HG03439 (cell line): Measurements from ENCODE around the gene PARP6.
"Not testable (repeated sequence)": the region's sequence is repeated elsewhere in the genome, so short reads cannot be mapped to it uniquely, and the experiment has no call there.

Source experiments
- ATAC-seq: cut with Tn5 transposase; IDR thresholded peaks from one replicate; pipeline ENCODE4 v1.9.1; 2021; ENCODE audit warnings: mild to moderate bottlenecking, moderate library complexity; ENCODE audit not compliant: unreplicated experiment

PARP6 gene

DNA sequence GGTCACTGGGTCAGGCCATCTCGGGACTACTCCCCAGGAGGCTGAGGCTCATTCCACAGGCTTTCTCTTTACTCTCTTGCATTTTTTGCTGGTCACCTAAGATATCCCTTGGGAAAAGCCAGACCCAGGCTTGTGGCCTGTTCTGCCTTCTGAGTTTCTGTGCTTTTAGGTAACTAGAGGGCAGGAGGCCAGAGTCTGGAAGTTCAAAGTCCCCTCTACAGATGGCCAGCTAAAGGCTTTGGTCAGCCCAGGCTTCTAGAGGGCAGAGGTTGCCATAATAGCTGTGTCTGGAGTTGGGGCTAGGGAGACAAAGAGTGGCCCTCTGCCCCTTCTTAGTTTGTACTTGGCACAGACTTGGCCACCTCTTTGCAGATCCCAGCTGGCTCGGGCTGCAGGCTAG, 8.4 kb upstream of the PARP6 start:
- no peak for ATAC-seq

DNA sequence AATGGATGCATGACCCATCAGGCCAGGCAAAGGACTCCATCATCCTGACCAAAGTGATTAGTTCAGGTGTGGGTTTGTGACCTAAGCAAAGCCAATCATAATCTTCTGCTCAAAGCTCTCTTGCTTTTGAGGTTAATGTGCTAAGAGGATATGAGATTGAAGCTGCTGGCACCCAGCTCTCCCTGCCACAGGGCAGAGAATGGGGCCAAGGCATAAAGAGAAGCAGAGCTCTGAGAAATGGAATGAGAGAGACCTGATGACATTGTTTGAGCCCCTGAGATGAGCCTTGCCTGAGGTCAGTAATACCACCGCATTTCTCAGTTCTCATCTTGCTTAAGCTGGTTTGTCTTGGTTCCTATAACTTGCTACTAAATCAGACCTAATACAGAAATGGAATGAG, 6.4 kb upstream of the PARP6 start:
- ATAC-seq = no peak

DNA sequence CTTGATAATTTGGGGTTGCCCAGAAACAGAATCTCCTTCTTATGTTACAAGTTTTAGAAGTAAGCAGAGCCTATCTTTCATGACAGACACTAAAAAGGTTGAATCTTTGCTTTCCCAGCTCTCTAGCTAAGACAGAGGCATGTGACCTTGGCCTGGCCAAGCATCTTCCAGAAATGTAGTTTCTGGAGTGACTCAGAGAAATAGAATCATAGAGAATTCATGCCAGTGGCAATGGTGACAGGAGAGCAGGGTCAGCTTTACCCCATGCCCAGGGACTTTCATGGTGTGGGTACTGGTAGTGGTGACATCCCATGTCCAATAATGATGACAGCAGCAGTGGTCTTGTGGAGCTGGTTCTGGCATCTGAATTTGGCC, 4.0 kb upstream of the PARP6 start:
- no peak for ATAC-seq

DNA sequence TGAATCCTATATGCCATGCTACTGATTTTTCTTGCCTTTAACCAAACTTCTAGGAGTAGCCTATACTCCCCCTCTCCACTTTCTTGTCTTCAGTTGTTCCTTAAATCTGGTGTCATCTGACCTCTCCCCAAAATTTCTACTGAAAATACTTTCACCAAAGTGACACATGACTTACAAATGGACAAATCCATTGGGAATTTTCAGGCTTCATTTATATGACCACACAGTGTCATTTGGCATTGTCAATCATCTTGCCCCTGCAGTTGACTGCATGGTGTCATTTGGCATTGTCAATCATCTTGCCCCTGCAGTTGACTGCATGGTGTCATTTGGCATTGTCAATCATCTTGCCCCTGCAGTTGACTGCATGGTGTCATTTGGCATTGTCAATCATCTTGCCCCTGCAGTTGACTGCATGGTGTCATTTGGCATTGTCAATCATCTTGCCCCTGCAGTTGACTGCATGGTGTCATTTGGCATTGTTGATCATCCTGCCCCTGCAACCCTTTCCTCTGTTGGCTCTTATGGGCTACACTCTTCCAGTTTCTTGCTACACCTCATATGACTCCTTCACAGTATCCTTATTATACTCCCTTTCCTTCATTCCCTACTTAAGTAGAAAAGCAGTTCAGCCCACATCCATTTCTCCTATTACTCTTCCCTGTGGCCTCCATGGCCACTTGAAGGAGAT, 3.4 kb upstream of the PARP6 start:
- ATAC-seq = not testable (repeated sequence)

DNA sequence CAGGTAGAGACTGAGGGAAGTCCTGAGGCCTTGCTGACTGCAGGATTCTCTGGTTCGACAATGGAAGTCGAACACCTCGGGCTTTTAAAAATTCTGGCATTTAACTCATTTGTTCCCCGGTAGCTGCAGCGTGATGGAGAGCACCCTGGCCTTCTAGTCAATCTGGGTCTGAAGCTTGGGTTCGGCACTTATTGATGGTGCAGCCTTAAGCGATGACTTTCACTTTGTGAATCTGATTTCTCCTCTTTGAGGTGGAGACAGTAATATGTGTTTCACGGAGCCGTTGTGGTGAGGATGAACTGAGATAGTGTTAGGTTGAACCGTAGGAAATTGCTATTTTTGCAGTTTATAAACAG, 621 bp upstream of the PARP6 start:
- ATAC-seq = no peak

DNA sequence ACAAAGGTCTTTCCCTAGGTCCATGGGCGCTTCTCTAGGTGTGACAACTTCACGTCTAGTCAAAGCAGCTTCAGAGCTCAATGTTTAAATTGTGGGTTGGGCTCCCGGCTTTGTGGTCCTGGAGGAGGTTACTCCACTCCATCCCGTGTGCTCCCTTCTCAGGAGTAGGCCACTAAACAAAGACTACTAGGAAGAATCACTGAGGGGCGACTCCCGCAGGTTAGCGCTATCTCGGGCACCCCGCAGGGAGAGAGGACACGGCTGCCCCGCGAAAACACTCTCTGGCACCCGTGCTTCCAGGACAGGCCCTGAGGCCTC, 500 bp downstream of the PARP6 start:
- ATAC-seq = no peak

DNA sequence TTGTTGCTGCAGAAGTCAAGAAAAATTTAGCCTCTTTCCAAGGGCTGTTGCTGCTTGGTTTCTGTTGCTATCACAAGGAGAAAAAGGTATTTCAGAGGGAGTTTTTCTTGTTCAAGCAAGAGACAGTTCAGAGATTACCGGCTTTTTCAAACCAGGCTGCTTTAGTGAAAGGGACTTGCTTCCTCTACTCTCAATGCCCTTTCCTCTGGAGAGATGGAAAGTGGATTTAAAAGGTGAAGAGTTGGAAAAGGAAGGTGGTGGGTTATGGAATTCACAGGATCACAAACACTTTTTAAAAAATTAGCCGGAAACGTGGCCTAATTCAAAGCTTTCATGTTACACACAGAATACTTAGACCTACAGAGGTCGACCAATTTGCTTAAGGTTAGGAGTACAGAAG, 1.1 kb downstream of the PARP6 start:
- no peak for ATAC-seq

DNA sequence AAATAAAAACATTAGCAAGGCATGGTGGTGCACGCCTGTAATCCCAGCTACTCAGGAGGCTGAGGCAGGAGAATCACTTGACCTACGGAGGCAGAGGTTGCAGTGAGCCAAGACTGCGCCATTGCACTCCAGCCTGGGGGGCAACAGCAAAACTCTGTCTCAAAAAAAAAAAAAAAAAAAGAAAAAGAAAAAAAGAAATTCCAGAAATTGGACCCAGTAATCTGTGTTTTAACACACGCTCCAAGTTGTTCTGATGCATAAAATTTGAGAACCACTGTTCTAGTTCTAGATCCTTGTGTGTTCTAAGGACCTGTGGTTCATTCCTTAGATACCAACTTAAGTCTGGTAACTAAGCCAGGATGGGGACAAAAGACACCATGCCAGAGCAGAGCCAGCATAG, 2.6 kb downstream of the PARP6 start:
- ATAC-seq = no peak

DNA sequence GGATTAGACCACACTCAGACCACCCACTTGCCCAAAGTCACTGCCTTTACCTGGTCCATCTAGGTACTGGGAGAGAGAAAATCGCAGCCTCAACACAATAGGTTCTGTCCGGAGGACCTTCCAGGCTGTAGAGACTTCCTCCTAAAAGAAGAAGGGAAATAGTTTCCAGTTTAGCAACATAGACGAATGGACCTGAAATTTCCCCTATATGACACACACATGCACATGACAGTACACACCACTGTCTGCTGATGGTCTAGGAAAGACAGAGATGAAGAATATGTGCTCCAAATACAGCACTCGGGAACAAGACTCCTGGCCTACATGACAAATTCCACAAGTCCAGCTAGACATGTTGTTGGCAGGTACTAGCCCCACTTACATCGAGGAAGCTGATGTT, 7.3 kb downstream of the PARP6 start:
- ATAC-seq = no peak

DNA sequence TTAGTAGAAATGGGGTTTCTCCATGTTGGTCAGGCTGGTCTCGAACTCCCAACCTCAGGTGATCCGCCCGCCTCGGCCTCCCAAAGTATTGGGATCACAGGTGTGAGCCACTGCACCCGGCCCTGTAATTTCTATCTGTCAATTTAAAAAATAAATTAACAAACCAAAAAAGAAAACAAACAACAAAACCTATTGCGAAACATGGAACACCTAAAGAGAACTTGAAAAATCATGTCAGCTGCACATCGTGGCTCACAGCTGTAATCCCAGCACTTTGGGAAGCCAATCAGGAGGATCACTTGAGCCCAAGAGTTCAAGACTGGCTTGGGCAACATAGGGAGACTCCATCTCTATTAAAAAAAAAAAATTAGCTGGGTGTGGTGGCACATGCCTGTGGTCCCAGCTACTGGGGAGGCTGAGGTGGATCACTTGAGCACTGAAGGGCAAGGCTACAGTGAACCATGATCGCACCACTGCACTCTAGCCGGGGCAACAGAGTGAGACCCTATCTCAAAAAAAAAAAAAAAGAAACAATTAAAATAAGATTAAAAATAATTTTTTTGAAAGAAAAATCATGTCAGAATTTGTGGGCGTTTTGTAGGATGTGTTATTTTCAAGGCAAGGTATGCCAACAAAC, 19.6 kb downstream of the PARP6 start:
- no peak for ATAC-seq

DNA sequence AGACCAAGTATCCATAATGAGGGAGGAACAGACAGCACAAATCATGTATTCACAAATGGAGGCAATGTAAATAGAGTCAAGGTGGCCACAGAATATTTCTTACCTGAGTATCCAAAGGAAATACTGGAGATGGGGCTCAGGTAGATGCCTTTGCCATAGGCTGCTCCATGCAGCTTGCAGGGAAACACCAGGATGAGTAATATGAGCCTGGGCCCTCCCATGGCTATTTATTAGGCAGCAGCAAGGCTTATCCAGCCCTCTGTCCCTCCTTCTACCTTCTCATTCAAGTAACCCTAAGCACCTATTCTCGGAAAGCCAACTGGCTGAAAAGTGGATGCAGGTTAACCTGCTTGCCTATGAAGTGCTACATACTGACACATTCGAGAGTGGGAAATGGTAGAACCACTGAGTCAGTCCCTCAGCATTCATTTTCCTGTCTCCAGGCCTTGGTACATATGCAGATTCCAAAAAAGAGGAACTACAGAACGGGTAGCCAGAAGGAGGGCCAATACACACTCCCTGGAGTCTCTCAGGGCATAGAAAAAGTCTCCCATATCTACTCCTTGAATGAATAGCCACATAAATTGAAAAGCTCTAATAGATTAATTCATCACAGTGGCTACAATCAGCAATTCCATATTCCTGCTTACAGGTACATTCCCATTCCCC, 23.1 kb downstream of the PARP6 start:
- ATAC-seq = no peak

DNA sequence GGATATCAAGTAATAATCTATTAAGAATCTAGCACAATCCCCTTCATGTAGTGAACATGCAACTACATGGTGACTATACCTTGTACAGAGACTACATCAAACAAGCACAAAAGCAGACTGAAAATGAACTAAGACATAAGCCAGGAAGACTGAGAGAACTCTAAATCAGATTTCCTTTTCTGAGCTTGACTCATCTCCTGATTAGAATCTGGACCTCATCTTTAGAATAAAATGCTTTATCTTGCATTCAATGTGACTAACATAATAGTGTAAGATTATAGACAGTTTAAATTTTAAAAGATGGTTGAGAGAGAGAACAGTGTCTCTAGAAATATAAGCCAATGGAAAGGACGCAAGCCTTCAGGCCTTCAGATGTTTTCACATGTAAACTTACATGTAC, 23.8 kb downstream of the PARP6 start:
- no peak for ATAC-seq

DNA sequence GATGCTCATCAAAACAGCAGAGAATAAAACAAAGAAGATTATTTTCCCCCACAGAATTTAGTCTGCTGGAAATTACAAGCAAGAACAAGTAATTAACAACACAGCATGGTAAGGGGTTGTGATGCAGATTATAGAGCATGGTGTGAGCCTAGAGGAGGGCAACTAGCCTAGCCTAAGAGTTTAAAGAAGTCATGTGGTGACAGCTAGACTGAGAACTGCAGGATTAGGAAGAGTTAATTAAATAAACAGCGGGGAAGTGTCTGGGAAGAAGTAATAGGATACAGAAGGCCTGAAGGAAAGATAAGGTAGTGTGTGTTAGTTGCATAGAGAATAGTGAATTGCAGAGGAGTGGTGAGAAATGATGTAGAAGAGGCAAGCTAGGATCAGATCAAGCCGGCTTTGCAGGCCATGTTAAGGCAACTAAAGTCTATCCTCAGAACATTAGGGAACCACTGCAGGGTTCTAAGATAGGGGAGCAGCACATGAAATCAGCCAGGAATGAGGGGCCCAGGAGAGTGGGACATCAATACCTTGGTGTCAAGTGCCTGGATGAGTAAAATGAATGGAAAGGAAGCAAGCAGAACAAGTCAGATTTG, 29.5 kb downstream of the PARP6 start:
- no peak for ATAC-seq

DNA sequence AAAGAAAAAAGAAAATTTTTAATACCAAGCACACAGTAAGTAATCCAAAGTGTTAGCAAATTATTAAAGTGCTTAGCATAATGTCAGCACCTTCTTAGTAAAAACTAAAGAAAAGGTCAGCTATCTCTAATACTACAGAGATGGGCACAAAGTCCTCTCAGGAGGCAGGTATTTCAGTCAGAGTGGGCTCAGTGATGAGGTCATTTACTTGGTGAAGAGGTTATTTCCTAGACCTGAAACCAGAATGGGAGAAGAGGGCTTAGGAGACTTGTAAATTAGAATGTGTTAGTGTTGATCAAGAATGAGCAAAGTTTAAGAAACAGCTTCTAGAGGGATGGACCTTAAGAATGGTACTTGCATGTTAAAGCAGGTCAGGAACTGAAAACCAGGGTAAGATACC, 32.7 kb downstream of the PARP6 start:
- ATAC-seq = no peak

DNA sequence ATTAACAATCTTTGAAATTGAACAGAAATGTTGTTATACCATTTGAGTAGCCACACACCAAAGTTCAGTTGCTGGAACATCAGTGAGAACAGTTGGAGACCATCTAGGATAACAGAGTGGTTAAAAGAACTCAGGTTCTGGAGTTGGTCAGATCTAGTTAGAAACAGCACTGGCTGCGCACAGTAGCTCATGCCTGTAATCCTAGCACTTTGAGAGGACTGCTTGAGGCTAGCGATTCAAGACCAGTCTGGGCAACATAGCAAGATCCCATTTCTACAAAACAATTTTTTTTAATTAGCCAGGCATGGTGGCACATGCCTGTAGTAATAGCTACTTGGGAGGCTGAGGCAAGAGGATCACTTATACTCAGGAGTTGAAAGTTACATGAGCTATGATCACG, 33.8 kb downstream of the PARP6 start:
- no peak for ATAC-seq

DNA sequence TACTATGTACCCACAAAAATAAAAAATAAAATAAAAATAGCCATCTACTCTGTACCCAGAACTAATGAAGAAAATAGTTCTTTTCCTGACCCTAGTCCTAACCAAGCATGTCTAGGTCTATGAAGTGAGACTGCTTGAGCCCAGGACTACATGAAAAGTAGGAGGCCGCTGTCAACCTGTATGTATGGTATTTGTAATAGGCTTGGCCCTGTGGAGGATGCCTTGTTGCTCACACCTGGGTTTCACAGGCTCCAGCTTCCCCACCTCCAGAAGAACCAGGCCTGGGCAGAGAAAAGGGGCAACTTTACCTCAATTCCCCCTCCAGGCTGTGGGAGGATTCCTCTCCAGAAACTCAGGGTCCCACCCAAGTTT, 34.5 kb downstream of the PARP6 start:
- no peak for ATAC-seq

DNA sequence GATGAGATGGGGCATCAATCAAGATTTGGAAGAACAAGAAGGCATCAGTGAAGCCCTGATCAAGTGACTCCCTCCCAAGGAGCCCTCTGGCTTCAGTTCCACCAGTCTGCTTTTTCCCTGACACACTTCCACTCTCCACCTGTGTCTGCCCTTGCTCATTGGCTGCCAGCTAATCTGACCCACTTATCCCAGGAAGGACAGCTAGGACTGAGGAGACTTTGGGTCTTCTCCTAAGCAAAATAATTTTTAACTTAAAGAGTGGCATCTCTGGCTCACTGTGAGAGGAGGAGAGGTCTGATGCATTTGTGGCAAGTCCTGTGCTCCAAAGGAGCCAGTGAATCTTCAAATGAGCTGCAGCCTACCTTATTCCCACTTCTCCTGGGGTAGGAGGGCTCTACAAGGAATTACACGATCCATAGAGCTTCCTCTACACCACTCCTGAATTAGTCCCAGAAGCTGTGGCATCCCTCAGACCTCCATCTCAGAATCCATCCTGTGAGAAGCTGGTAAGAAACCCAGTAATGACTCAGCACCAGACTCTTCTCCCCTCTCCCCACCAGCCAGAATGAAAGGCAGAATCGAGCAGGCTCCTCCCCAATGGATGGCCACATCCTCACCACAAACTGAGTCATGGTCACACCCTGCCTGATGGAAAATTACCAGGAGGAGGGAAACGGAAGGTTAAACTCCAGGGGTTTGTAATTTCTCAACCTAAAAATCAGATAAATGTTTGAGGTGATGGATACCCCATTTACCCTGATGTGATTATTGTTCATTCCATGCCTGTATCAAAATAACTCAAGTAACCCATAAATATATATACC, 35.1 kb downstream of the PARP6 start:
- no peak for ATAC-seq

DNA sequence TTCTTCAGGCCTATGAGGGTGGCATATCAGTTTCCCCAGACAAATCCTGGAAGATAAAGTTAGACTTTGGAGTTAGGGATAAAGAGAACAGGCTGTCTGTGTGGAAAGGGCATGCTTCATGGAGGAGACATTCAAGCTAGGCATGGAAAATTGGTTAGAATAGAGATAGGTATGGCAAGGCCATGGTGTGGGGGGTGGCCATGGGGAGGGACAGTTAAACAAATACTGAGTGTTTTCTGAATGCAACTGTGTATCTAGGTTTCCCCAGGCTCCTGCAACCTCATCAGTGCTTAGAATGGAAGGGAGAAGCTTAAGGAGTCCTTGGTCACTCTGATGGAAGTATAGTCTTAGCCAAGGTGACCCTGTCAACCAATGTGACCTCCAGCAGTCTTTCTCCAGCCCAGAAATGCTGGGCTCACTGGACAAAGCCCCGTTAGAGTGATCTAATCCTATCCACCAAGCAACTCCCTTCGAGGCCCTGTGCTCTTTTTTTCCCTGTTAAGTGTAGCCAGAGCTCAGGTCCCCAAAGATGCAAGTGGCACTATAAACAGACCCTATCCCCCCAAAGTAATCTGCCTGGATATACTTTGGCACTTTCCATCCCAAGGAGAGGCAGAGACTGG, 35.9 kb downstream of the PARP6 start:
- no peak for ATAC-seq

DNA sequence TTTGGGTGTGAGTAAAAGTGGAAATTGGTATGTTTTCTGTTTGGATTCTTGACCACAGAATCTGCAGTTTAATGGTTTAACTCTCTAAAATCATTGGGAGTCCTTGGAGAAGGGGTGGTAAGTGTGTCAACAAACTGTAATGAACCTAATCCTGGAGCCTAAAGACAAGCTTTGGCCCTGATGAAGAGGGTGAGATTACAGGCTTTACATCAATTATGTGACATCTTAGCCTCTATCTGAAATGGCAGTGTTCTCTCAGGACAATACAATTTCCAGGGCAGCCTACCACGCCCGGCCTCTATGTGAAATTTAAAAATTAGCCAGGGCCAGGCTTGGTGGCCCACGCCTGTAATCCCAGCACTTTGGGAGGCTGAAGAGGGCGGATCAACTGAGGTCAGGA, 37.1 kb downstream of the PARP6 start:
- ATAC-seq = no peak

DNA sequence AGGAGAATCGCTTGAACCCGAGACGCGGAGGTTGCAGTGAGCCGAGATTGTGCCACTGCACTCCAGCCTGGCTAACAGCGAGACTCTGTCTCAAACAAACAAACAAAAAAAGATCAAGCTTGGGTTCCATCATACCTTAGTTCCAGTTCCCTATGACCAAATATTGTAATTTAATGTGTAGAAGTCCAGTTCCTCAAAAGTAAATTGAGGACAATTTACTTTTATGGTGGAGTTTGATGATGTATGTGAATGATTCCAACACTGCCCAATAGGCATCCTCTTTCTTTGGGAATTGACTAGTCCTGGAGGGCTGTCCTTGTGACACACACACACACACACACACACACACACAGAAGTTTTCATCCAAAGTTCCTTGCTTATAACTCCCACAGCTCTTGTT, 38.6 kb downstream of the PARP6 start:
- no peak for ATAC-seq

DNA sequence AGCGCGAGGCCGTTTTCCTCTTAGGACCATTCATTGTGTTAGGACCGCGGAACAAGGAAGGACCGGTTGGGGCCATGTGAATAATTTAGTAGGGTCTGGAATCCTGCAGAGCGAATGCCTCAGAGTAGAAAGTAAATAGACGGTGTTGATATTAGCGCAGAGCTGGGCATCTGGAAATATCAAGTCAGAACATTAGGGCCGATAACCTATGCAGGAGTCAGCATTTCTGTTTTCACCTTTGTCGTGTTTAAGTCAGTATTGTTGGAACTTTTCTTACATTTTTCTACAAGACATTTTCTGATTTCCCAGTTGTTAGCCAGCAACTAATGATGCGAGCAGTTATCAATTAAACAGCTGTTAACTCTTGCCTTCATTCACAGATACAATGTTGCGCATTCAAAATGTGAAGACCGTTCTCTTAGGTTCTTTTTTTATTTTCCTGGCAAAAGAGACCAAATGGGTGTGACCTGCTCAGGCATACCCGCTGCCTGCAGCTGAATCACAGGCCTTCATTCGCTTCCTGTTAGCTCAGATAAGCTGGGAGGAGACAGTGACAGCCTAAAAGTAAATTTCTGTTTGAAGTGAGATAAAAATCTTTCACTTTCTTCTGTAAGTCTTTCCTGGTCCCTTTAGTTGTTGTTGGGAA, 40.4 kb downstream of the PARP6 start:
- no peak for ATAC-seq
